WTC11 (cell line): ENCODE measurements around the gene FBXL14. TPM values are rescaled to one million over a fixed set of nuclear protein-coding genes. Genes with fewer than 3 reads are reported as not detected.

Source experiments
- ATAC-seq: fragments of 200-7000 bp; cut with Tn5 transposase; 2 replicates; pipeline ENCODE4 v1.10.0; 2021; ENCODE audit warnings: mild to moderate bottlenecking, moderate library complexity
- CTCF ChIA-PET: fragments of 300-600 bp; sonication (Branson Sonifier 250); formaldehyde crosslinking; loops from one replicate; lab custom pipeline; 2021; ENCODE audit warnings: antibody characterized with exemption; lab: Charles Lee
- POLR2A ChIA-PET: fragments of 350-600 bp; sonication (Branson Sonifier 250); formaldehyde crosslinking; loops from one replicate; lab custom pipeline; 2021; ENCODE audit warnings: antibody characterized with exemption; lab: Charles Lee
- DNase-seq: peaks from one replicate; pipeline ENCODE4 v3.0.0; 2021; ENCODE audit warnings: low spot score
- H3K27ac Mint-ChIP-seq: 2 replicates; pipeline ENCODE4 v1.8.0; 2021; ENCODE audit warnings: mixed read lengths
- H3K27me3 Mint-ChIP-seq: 2 replicates; pipeline ENCODE4 v1.8.0; 2021; ENCODE audit warnings: low read depth, mild to moderate bottlenecking, moderate library complexity, mixed read lengths
- H3K36me3 Mint-ChIP-seq: 2 replicates; pipeline ENCODE4 v1.8.0; 2021; ENCODE audit warnings: mixed read lengths
- H3K4me1 Mint-ChIP-seq: 2 replicates; pipeline ENCODE4 v1.8.0; 2022; ENCODE audit warnings: mixed read lengths
- H3K4me3 Mint-ChIP-seq: 2 replicates; pipeline ENCODE4 v1.8.0; 2021; ENCODE audit warnings: mild to moderate bottlenecking, moderate library complexity, mixed read lengths
- H3K9me3 Mint-ChIP-seq: 2 replicates; pipeline ENCODE4 v1.8.0; 2021; ENCODE audit warnings: mixed read lengths
- CBFB ChIP-seq: sonication (generic); formaldehyde crosslinking; IDR thresholded peaks from 2 replicates; pipeline ENCODE4 v1.8.1; 2022; ENCODE audit warnings: mild to moderate bottlenecking, low read depth, missing genetic modification reagents
- CREM ChIP-seq: sonication (generic); formaldehyde crosslinking; IDR thresholded peaks from 2 replicates; pipeline ENCODE4 v1.8.1; 2022; ENCODE audit warnings: mild to moderate bottlenecking, missing genetic modification reagents, moderate library complexity
- ELF4 ChIP-seq: sonication (generic); formaldehyde crosslinking; IDR thresholded peaks from 2 replicates; pipeline ENCODE4 v1.8.1; 2022; ENCODE audit warnings: low read depth, mild to moderate bottlenecking, moderate library complexity, missing genetic modification reagents
- ETV6 ChIP-seq: sonication (generic); formaldehyde crosslinking; IDR thresholded peaks from 2 replicates; pipeline ENCODE4 v1.8.1; 2022; ENCODE audit warnings: mild to moderate bottlenecking, missing genetic modification reagents
- FOXP1 ChIP-seq: sonication (generic); formaldehyde crosslinking; IDR thresholded peaks from 2 replicates; pipeline ENCODE4 v1.8.0; 2022; ENCODE audit warnings: missing genetic modification reagents, mild to moderate bottlenecking, moderate library complexity, borderline replicate concordance
- GRHL2 ChIP-seq: fragments of 250-450 bp; sonication (Bioruptor Pico); IDR thresholded peaks from 2 replicates; pipeline ENCODE4 v1.8.0; 2022; ENCODE audit warnings: mild to moderate bottlenecking, moderate library complexity; ENCODE audit not compliant: insufficient replicate concordance, severe bottlenecking
- MAX ChIP-seq: sonication (generic); formaldehyde crosslinking; IDR thresholded peaks from 2 replicates; pipeline ENCODE4 v1.8.0; 2022; ENCODE audit warnings: mild to moderate bottlenecking, missing genetic modification reagents
- MXD4 ChIP-seq: fragments of 250-450 bp; sonication (Bioruptor Pico); IDR thresholded peaks from 2 replicates; pipeline ENCODE4 v1.8.0; 2021; ENCODE audit warnings: mild to moderate bottlenecking, moderate library complexity, borderline replicate concordance
- SOX15 ChIP-seq: fragments of 250-450 bp; sonication (Bioruptor Pico); IDR thresholded peaks from 2 replicates; pipeline ENCODE4 v1.9.0; 2021; ENCODE audit warnings: mild to moderate bottlenecking
- TCF7 ChIP-seq: sonication (generic); formaldehyde crosslinking; IDR thresholded peaks from 2 replicates; pipeline ENCODE4 v1.8.0; 2022; ENCODE audit warnings: mild to moderate bottlenecking, low read depth, missing genetic modification reagents, moderate library complexity
- ZBTB21 ChIP-seq: sonication (generic); formaldehyde crosslinking; IDR thresholded peaks from 2 replicates; pipeline ENCODE4 v1.8.1; 2023; ENCODE audit warnings: mild to moderate bottlenecking, missing genetic modification reagents, borderline replicate concordance
- ZNF423 ChIP-seq: fragments of 250-450 bp; sonication (Bioruptor Pico); IDR thresholded peaks from 2 replicates; pipeline ENCODE4 v2.1.2; 2022; ENCODE audit warnings: mild to moderate bottlenecking, moderate library complexity
- total RNA-seq: library from RNA; stranded (reverse); gene quantifications from 3 replicates; pipeline ENCODE4 v1.2.3, GENCODE V29; 2021
- TF ChIP-seq, protein P1 (sequence below): fragments of 250-450 bp; sonication (Bioruptor Pico); IDR thresholded peaks from 2 replicates; pipeline ENCODE4 v1.8.0; 2021; ENCODE audit warnings: mild to moderate bottlenecking
- TF ChIP-seq, protein P2 (sequence below): fragments of 200-600 bp; IDR thresholded peaks from 2 replicates; pipeline ENCODE4 v1.8.0; 2022; ENCODE audit warnings: antibody characterized with exemption
- TF ChIP-seq, protein P3 (sequence below): sonication (generic); formaldehyde crosslinking; IDR thresholded peaks from 2 replicates; pipeline ENCODE4 v1.8.1; 2023; ENCODE audit warnings: mild to moderate bottlenecking, moderate library complexity, missing genetic modification reagents
- TF ChIP-seq, protein P4 (sequence below): fragments of 250-450 bp; sonication (Bioruptor Pico); IDR thresholded peaks from 2 replicates; pipeline ENCODE4 v1.9.0; 2021; ENCODE audit warnings: mild to moderate bottlenecking

Gene FBXL14
- total RNA-seq, 1 experiment from 2014 or later: 12.0 TPM

GRCh38 chr12:1530592-1531152 lies 63.7 kb downstream of the FBXL14 start:
- Mint-ChIP-seq H3K27me3 (peaks cover 79% of the 10 kb centered on the region), H3K4me1 (peaks cover 10% of the 10 kb centered on the region), H3K27ac (no peak overlapping the region), H3K4me3 (no peak overlapping the region), H3K36me3 (no peaks in the 10 kb centered on the region), H3K9me3 (no peaks in the 10 kb centered on the region)
- POLR2A ChIA-PET: no interaction called here
- CTCF ChIA-PET: interaction anchor here (1.0 to 1.1 kb wide), 4 partner anchors 25 to 413 kb away, joined by 3 to 4 read pairs (median 4); partner anchors contain the start of gene WNT5B
- DNase-seq: no peak
- ATAC-seq: peak; percentile 25
- TF ChIP-seq ZNF423 (no peak), TCF7 (CRISPR knock-in tag) (no peak), CREM (CRISPR knock-in tag) (no peak), ZBTB21 (CRISPR knock-in tag) (no peak), MAX (CRISPR knock-in tag) (no peak), ETV6 (no peak), FOXP1 (CRISPR knock-in tag) (no peak)
- TF ChIP-seq, protein P1, sequence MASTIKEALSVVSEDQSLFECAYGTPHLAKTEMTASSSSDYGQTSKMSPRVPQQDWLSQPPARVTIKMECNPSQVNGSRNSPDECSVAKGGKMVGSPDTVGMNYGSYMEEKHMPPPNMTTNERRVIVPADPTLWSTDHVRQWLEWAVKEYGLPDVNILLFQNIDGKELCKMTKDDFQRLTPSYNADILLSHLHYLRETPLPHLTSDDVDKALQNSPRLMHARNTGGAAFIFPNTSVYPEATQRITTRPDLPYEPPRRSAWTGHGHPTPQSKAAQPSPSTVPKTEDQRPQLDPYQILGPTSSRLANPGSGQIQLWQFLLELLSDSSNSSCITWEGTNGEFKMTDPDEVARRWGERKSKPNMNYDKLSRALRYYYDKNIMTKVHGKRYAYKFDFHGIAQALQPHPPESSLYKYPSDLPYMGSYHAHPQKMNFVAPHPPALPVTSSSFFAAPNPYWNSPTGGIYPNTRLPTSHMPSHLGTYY (CRISPR knock-in tag): no peak
- TF ChIP-seq, protein P2, sequence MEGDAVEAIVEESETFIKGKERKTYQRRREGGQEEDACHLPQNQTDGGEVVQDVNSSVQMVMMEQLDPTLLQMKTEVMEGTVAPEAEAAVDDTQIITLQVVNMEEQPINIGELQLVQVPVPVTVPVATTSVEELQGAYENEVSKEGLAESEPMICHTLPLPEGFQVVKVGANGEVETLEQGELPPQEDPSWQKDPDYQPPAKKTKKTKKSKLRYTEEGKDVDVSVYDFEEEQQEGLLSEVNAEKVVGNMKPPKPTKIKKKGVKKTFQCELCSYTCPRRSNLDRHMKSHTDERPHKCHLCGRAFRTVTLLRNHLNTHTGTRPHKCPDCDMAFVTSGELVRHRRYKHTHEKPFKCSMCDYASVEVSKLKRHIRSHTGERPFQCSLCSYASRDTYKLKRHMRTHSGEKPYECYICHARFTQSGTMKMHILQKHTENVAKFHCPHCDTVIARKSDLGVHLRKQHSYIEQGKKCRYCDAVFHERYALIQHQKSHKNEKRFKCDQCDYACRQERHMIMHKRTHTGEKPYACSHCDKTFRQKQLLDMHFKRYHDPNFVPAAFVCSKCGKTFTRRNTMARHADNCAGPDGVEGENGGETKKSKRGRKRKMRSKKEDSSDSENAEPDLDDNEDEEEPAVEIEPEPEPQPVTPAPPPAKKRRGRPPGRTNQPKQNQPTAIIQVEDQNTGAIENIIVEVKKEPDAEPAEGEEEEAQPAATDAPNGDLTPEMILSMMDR: no peak

DNA sequence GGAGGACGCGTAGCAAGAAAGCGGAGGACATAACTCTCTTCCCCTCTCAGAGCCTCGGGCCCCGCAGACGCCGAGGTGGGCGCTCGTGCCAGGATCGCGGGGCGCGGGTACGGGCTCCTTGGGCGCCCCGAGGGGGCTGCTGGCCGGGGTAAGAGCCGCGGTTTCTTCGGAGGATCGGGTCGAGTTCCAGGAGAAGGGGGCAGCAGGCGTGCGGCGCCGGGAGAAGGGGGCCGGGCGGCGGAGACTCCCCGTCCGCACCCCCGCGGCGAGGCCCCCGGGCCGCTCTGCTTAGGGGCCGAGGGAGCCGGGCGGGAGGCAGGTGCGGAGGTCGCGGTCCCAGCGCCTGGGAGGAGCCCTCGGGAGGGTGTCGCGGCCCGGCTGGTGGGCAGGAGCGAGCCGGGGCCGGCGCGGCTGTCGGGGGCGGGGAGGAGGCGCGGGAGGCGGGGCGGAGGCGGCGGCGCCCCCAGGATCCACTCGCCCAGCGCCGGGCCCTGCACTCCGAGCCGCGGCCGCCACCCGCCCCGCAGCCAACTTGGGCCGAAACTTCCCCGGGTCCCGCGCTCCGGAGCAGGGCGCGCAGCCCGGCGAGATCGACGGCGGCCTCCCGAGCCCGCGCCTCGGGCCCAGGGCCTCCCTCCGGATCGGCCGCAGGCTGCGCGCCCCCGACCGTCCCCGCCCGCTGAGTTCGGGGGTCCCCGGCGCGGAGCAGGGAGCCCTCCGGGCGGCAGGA lies 64.4 kb downstream of the FBXL14 start:
- DNase-seq (peak; percentile 42), ATAC-seq (peak; percentile 43)
- Mint-ChIP-seq H3K9me3 (no peaks in the 10 kb centered on the region), H3K27ac (no peak overlapping the region), H3K4me3 (peak overlapping the region; percentile 82), H3K36me3 (no peaks in the 10 kb centered on the region), H3K4me1 (peaks cover 14% of the 10 kb centered on the region), H3K27me3 (peaks cover 84% of the 10 kb centered on the region)
- TF ChIP-seq ZNF423: peak; percentile 68
- TF ChIP-seq, protein P3, sequence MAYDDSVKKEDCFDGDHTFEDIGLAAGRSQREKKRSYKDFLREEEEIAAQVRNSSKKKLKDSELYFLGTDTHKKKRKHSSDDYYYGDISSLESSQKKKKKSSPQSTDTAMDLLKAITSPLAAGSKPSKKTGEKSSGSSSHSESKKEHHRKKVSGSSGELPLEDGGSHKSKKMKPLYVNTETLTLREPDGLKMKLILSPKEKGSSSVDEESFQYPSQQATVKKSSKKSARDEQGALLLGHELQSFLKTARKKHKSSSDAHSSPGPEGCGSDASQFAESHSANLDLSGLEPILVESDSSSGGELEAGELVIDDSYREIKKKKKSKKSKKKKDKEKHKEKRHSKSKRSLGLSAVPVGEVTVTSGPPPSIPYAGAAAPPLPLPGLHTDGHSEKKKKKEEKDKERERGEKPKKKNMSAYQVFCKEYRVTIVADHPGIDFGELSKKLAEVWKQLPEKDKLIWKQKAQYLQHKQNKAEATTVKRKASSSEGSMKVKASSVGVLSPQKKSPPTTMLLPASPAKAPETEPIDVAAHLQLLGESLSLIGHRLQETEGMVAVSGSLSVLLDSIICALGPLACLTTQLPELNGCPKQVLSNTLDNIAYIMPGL: 0 out of 2 replicates have a peak, but pooled peaks have one; percentile 37
- TF ChIP-seq CREM (CRISPR knock-in tag): no peak
- TF ChIP-seq CBFB: no peak
- TF ChIP-seq, protein P4, sequence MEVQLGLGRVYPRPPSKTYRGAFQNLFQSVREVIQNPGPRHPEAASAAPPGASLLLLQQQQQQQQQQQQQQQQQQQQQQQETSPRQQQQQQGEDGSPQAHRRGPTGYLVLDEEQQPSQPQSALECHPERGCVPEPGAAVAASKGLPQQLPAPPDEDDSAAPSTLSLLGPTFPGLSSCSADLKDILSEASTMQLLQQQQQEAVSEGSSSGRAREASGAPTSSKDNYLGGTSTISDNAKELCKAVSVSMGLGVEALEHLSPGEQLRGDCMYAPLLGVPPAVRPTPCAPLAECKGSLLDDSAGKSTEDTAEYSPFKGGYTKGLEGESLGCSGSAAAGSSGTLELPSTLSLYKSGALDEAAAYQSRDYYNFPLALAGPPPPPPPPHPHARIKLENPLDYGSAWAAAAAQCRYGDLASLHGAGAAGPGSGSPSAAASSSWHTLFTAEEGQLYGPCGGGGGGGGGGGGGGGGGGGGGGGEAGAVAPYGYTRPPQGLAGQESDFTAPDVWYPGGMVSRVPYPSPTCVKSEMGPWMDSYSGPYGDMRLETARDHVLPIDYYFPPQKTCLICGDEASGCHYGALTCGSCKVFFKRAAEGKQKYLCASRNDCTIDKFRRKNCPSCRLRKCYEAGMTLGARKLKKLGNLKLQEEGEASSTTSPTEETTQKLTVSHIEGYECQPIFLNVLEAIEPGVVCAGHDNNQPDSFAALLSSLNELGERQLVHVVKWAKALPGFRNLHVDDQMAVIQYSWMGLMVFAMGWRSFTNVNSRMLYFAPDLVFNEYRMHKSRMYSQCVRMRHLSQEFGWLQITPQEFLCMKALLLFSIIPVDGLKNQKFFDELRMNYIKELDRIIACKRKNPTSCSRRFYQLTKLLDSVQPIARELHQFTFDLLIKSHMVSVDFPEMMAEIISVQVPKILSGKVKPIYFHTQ: no peak
- TF ChIP-seq SOX15 (CRISPR knock-in tag): no peak
- TF ChIP-seq GRHL2 (CRISPR knock-in tag): no peak
- no peak for TF ChIP-seq ELF4 (CRISPR knock-in tag)
- no peak for TF ChIP-seq MXD4 (CRISPR knock-in tag)
- ChIA-PET POLR2A (no interaction called here), CTCF (interaction anchor here (0.9 to 4.8 kb wide), 3 partner anchors 13 to 99 kb away, joined by 3 to 32 read pairs (median 3); partner anchors contain the start of gene WNT5B)
